SK-N-MC (cell line): Measurements from ENCODE around the gene PPP1R9A.

Experiments used
- EZH2 ChIP-seq: fragments of 200-600 bp; sonication (generic); IDR thresholded peaks from one replicate; pipeline ENCODE4 v1.6.1; 2017; ENCODE audit warnings: antibody characterized with exemption
- POLR2AphosphoS5 ChIP-seq: IDR thresholded peaks from 2 replicates; pipeline ENCODE4 v1.6.1; 2012; ENCODE audit warnings: mild to moderate bottlenecking, low read depth, low read length, borderline replicate concordance

- TF ChIP-seq POLR2AphosphoS5 (no peak), EZH2 (no peak)
These were observed 433.1 kb downstream of the PPP1R9A start for GRCh38 chr7:95340491-95340890.
